ENCODE results near the gene ENAH. TPM values are rescaled to one million over a fixed set of nuclear protein-coding genes. Genes with fewer than 3 reads are reported as not detected.

The ENAH gene
- total and polyA plus RNA-seq, 7 experiments from 2014 or later, result 0.08 to 0.42 (median 0.16) TPM; not detected in 4

GRCh38 chr1:225561675-225562074, 91.2 kb downstream of the ENAH start:
- H3K4me1 Mint-ChIP-seq, result peaks cover 0 to 1% (median 0%) of the 10 kb centered on the region in 7 donors
- ChIA-PET CTCF (no interaction called here), POLR2A (no interaction called here)
- Histone ChIP-seq H3K27ac (ENCODE audit: low read depth, low read length) (no peak overlapping the region), H3K9me3 (ENCODE audit: control insufficient read depth in 2 of 3, low read length in 3 of 3) (no peaks in the 10 kb centered on the region), H3K36me3 (ENCODE audit: control insufficient read depth in 2 of 3, insufficient read depth in 3 of 3, low read length in 3 of 3) (no peaks in the 10 kb centered on the region), H3K27me3 (ENCODE audit: control insufficient read depth in 2 of 2, insufficient read depth in 2 of 2, low read length in 2 of 2) (no peaks in the 10 kb centered on the region), H3K4me1 (ENCODE audit: control insufficient read depth in 2 of 2, insufficient read depth in 2 of 2, low read length in 2 of 2) (no peaks in the 10 kb centered on the region), H3K4me3 (ENCODE audit: low read length) (no peak overlapping the region)
- peaks cover 0 to 6% (median 0%) of the 10 kb centered on the region in 11 donors for H3K9me3 Mint-ChIP-seq
- ATAC-seq (no peak), DNase-seq (no peak)
- H3K4me3 Mint-ChIP-seq, result no peak overlapping the region
- intact Hi-C loops (cut with micrococcal nuclease), result no loop called here
- H3K36me3 Mint-ChIP-seq, result no peaks in the 10 kb centered on the region
- no peak overlapping the region for H3K27ac Mint-ChIP-seq
- H3K27me3 Mint-ChIP-seq, result peaks cover 0 to 18% (median 5%) of the 10 kb centered on the region in 5 donors

GRCh38 chr1:225559902-225560301, 93.0 kb downstream of the ENAH start:
- no peak overlapping the region for H3K4me3 Mint-ChIP-seq
- H3K27me3 Mint-ChIP-seq, result peaks cover 0 to 15% (median 5%) of the 10 kb centered on the region in 5 donors
- no peaks in the 10 kb centered on the region for H3K9me3 ChIP-seq (ENCODE audit: control insufficient read depth in 2 of 3, low read length in 3 of 3)
- CTCF ChIA-PET, result no interaction called here
- ATAC-seq, result no peak
- H3K9me3 Mint-ChIP-seq, result peaks cover 0 to 6% (median 0%) of the 10 kb centered on the region in 11 donors
- DNase-seq, result no peak
- intact Hi-C loops (cut with micrococcal nuclease), result loop anchor here in 1 of 2 donors (10.0 kb wide), 1 partner anchor 255 kb away; the partner anchor contains the start of gene EPHX1
- H3K27me3 ChIP-seq (ENCODE audit: control insufficient read depth in 2 of 2, insufficient read depth in 2 of 2, low read length in 2 of 2), result no peaks in the 10 kb centered on the region
- POLR2A ChIA-PET, result no interaction called here
- H3K4me1 Mint-ChIP-seq, result peaks cover 0 to 1% (median 0%) of the 10 kb centered on the region in 7 donors
- no peak overlapping the region for H3K4me3 ChIP-seq (ENCODE audit: low read length)
- no peaks in the 10 kb centered on the region for H3K4me1 ChIP-seq (ENCODE audit: control insufficient read depth in 2 of 2, insufficient read depth in 2 of 2, low read length in 2 of 2)
- H3K36me3 Mint-ChIP-seq, result no peaks in the 10 kb centered on the region
- no peak overlapping the region for H3K27ac ChIP-seq (ENCODE audit: low read depth, low read length)
- no peaks in the 10 kb centered on the region for H3K36me3 ChIP-seq (ENCODE audit: control insufficient read depth in 2 of 3, insufficient read depth in 3 of 3, low read length in 3 of 3)
- H3K27ac Mint-ChIP-seq, result no peak overlapping the region

- ChIA-PET POLR2A (no interaction called here), CTCF (no interaction called here)
- no peaks in the 10 kb centered on the region for H3K4me1 Mint-ChIP-seq
- Histone ChIP-seq H3K4me3 (ENCODE audit: low read length) (no peak overlapping the region), H3K27ac (ENCODE audit: low read depth, low read length) (no peak overlapping the region), H3K9me3 (ENCODE audit: control insufficient read depth in 2 of 3, low read length in 3 of 3) (no peaks in the 10 kb centered on the region), H3K27me3 (ENCODE audit: control insufficient read depth in 2 of 2, insufficient read depth in 2 of 2, low read length in 2 of 2) (no peaks in the 10 kb centered on the region), H3K36me3 (ENCODE audit: control insufficient read depth in 2 of 3, insufficient read depth in 3 of 3, low read length in 3 of 3) (no peaks in the 10 kb centered on the region), H3K4me1 (ENCODE audit: control insufficient read depth in 2 of 2, insufficient read depth in 2 of 2, low read length in 2 of 2) (no peaks in the 10 kb centered on the region)
- intact Hi-C loops (cut with micrococcal nuclease), result loop anchor here in 1 of 2 donors (10.0 kb wide), 1 partner anchor 255 kb away; the partner anchor contains the start of gene EPHX1
- H3K9me3 Mint-ChIP-seq, result peaks cover 0 to 6% (median 0%) of the 10 kb centered on the region in 11 donors
- H3K27me3 Mint-ChIP-seq, result peaks cover 0 to 15% (median 5%) of the 10 kb centered on the region in 5 donors
- no peak overlapping the region for H3K4me3 Mint-ChIP-seq
- DNase-seq, result no peak
- ATAC-seq, result no peak
- H3K36me3 Mint-ChIP-seq, result no peaks in the 10 kb centered on the region
- no peak overlapping the region for H3K27ac Mint-ChIP-seq
These were observed 93.6 kb downstream of the ENAH start for GRCh38 chr1:225559326-225559725.

- Histone ChIP-seq H3K27me3 (ENCODE audit: control insufficient read depth in 2 of 2, insufficient read depth in 2 of 2, low read length in 2 of 2) (no peaks in the 10 kb centered on the region), H3K36me3 (ENCODE audit: control insufficient read depth in 2 of 3, insufficient read depth in 3 of 3, low read length in 3 of 3) (no peaks in the 10 kb centered on the region), H3K4me3 (ENCODE audit: low read length) (no peak overlapping the region), H3K4me1 (ENCODE audit: control insufficient read depth in 2 of 2, insufficient read depth in 2 of 2, low read length in 2 of 2) (no peaks in the 10 kb centered on the region), H3K9me3 (ENCODE audit: control insufficient read depth in 2 of 3, low read length in 3 of 3) (no peaks in the 10 kb centered on the region), H3K27ac (ENCODE audit: low read depth, low read length) (no peak overlapping the region)
- intact Hi-C loops (cut with micrococcal nuclease), result loop anchor here in 1 of 2 donors (10.0 kb wide), 1 partner anchor 258 kb away; the partner anchor contains the start of gene EPHX1
- CTCF ChIA-PET, result interaction anchor here (1.6 kb wide), 1 partner anchor 418 kb away, joined by 4 read pairs; no protein-coding TSS in a partner anchor
- ATAC-seq, result no peak
- Mint-ChIP-seq H3K9me3 (peaks cover 0 to 6% (median 0%) of the 10 kb centered on the region in 11 donors), H3K4me1 (no peaks in the 10 kb centered on the region), H3K36me3 (no peaks in the 10 kb centered on the region), H3K4me3 (no peak overlapping the region), H3K27ac (no peak overlapping the region), H3K27me3 (peaks cover 0 to 18% (median 5%) of the 10 kb centered on the region in 5 donors)
- POLR2A ChIA-PET, result no interaction called here
- no peak for DNase-seq
These were observed 96.2 kb downstream of the ENAH start for GRCh38 chr1:225556694-225557093.

- POLR2A ChIA-PET, result no interaction called here
- no peak overlapping the region for H3K4me3 Mint-ChIP-seq
- CTCF ChIA-PET, result no interaction called here
- peaks cover 0 to 6% (median 0%) of the 10 kb centered on the region in 11 donors for H3K9me3 Mint-ChIP-seq
- no peaks in the 10 kb centered on the region for H3K4me1 Mint-ChIP-seq
- H3K36me3 Mint-ChIP-seq, result no peaks in the 10 kb centered on the region
- Histone ChIP-seq H3K27ac (ENCODE audit: low read depth, low read length) (no peak overlapping the region), H3K27me3 (ENCODE audit: control insufficient read depth in 2 of 2, insufficient read depth in 2 of 2, low read length in 2 of 2) (no peaks in the 10 kb centered on the region), H3K4me3 (ENCODE audit: low read length) (no peak overlapping the region), H3K4me1 (ENCODE audit: control insufficient read depth in 2 of 2, insufficient read depth in 2 of 2, low read length in 2 of 2) (no peaks in the 10 kb centered on the region), H3K9me3 (ENCODE audit: control insufficient read depth in 2 of 3, low read length in 3 of 3) (no peaks in the 10 kb centered on the region), H3K36me3 (ENCODE audit: control insufficient read depth in 2 of 3, insufficient read depth in 3 of 3, low read length in 3 of 3) (no peaks in the 10 kb centered on the region)
- intact Hi-C loops (cut with micrococcal nuclease), result loop anchor here in 1 of 2 donors (10.0 kb wide), 1 partner anchor 259 kb away; the partner anchor contains the start of gene EPHX1
- no peak for DNase-seq
- no peak overlapping the region for H3K27ac Mint-ChIP-seq
- H3K27me3 Mint-ChIP-seq, result peaks cover 0 to 18% (median 5%) of the 10 kb centered on the region in 5 donors
- no peak for ATAC-seq
These were observed 97.1 kb downstream of the ENAH start for GRCh38 chr1:225555821-225556220.

- CTCF ChIA-PET, result interaction anchor here (0.6 kb wide), 2 partner anchors 792 to 905 kb away, joined by 3 to 10 read pairs; no protein-coding TSS in a partner anchor
These were observed 98.6 kb downstream of the ENAH start for GRCh38 chr1:225554216-225554812.

More at GRCh38 chr1:225554216-225554812, 98.6 kb downstream of the ENAH start:
- no peak overlapping the region for H3K27ac ChIP-seq (ENCODE audit: low read depth, low read length)
- no peaks in the 10 kb centered on the region for H3K36me3 ChIP-seq (ENCODE audit: control insufficient read depth in 2 of 3, insufficient read depth in 3 of 3, low read length in 3 of 3)
- POLR2A ChIA-PET, result interaction anchor here (0.7 kb wide), 1 partner anchor 324 kb away, joined by 3 read pairs; no protein-coding TSS in a partner anchor
- ATAC-seq (peak; percentile 54), DNase-seq (peak in 5 of 9 donors; percentile 25 to 34 (median 30))
- H3K9me3 Mint-ChIP-seq, result peaks cover 0 to 6% (median 0%) of the 10 kb centered on the region in 11 donors
- no peaks in the 10 kb centered on the region for H3K4me1 Mint-ChIP-seq
- H3K27me3 ChIP-seq (ENCODE audit: control insufficient read depth in 2 of 2, insufficient read depth in 2 of 2, low read length in 2 of 2), result no peaks in the 10 kb centered on the region
- H3K9me3 ChIP-seq (ENCODE audit: control insufficient read depth in 2 of 3, low read length in 3 of 3), result no peaks in the 10 kb centered on the region
- no peak overlapping the region for H3K4me3 ChIP-seq (ENCODE audit: low read length)
- H3K36me3 Mint-ChIP-seq, result no peaks in the 10 kb centered on the region
- intact Hi-C loops (cut with micrococcal nuclease), result loop anchor here (1.0 to 10.0 kb wide), 7 partner anchors 77 to 422 kb away; partner anchors contain the start of genes EPHX1 (in 1 of the 2) and SRP9 (in 1 of the 2)
- peaks cover 0 to 16% (median 5%) of the 10 kb centered on the region in 5 donors for H3K27me3 Mint-ChIP-seq
- no peaks in the 10 kb centered on the region for H3K4me1 ChIP-seq (ENCODE audit: control insufficient read depth in 2 of 2, insufficient read depth in 2 of 2, low read length in 2 of 2)
- H3K27ac Mint-ChIP-seq, result no peak overlapping the region
- no peak overlapping the region for H3K4me3 Mint-ChIP-seq

Data from naive thymus-derived CD4-positive, alpha-beta T cell (primary cell).